ENCODE measurements around the gene FGF9. TPM values are rescaled to one million over a fixed set of nuclear protein-coding genes. Genes with fewer than 3 reads are reported as not detected.

Gene FGF9
- total RNA-seq, 1 experiment from 2014 or later, result 1.5 TPM

DNA sequence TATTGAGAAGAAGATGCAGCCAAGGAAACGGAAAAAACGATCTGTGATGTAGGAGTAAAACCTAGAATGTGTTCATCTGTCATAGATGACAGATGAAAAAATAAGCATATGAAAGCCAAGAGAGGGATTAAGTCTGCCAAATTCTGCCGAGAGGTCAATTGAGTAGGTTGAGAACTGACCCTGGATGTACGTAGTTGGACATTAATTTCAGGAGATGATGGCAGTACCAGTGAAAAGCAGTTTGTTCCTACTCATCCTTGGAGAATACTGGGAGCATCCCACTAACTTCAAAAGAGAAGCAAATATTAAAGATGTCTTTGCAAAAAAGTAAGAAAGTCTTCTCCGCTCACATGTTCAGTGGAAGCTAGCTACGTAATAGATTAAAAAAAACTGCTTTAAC is 11.8 kb upstream of the FGF9 start:
- H4K20me1 ChIP-seq (ENCODE audit: insufficient read depth), result no peaks in the 10 kb centered on the region
- RAD21 ChIA-PET (ENCODE audit: low non-redundant PET in 1 of 2, low total read pairs in 2 of 2, uncharacterized antibody in 2 of 2, unreplicated experiment in 2 of 2), result no interaction called here
- no peak overlapping the region for H3K27ac ChIP-seq (ENCODE audit: low read depth, low read length)
- CTCF ChIA-PET, result interaction anchor here (2.4 kb wide), 1 partner anchor 21 kb away, joined by 8 read pairs; no protein-coding TSS in a partner anchor
- no peaks in the 10 kb centered on the region for H3K9me2 ChIP-seq (ENCODE audit: insufficient read depth)
- POLR2A ChIA-PET, result no interaction called here
- H3K4me2 ChIP-seq (ENCODE audit: low read length), result no peak overlapping the region
- no TSS peak for BruUV-seq (replicated peaks)
- no peak overlapping the region for H3K9ac ChIP-seq (ENCODE audit: low read length)
- no peak for DNase-seq (ENCODE audit: low read depth, low spot score)
- H3K79me2 ChIP-seq (ENCODE audit: insufficient read depth, low read length), result no peaks in the 10 kb centered on the region
- H3K9me3 ChIP-seq (ENCODE audit: control insufficient read depth in 1 of 2, insufficient read depth in 1 of 2, low read depth in 1 of 2, low read length in 2 of 2), result 0 out of 4 replicates have a peak, but pooled peaks cover 0 to 4% of the 10 kb centered on the region in 2 experiments
- H2AFZ ChIP-seq (ENCODE audit: low read depth, low read length, poor library complexity, severe bottlenecking), result no peak overlapping the region
- no peaks in the 10 kb centered on the region for H3K27me3 ChIP-seq (ENCODE audit: insufficient read depth, low read length)
- no peaks in the 10 kb centered on the region for H3K36me3 ChIP-seq (ENCODE audit: control insufficient read depth in 1 of 2, insufficient read depth in 2 of 2, low read length in 2 of 2)
- no peak for ATAC-seq
- TF ChIP-seq ZNF274 (IDR thresholded peaks at IDR 0.05; ENCODE audit: low read depth, low read length) (no peak), SIN3A (IDR thresholded peaks at IDR 0.05; ENCODE audit: low read depth) (no peak), EGR1 (IDR thresholded peaks at IDR 0.05; ENCODE audit: low read depth) (no peak)
- TF ChIP-seq, protein P1, sequence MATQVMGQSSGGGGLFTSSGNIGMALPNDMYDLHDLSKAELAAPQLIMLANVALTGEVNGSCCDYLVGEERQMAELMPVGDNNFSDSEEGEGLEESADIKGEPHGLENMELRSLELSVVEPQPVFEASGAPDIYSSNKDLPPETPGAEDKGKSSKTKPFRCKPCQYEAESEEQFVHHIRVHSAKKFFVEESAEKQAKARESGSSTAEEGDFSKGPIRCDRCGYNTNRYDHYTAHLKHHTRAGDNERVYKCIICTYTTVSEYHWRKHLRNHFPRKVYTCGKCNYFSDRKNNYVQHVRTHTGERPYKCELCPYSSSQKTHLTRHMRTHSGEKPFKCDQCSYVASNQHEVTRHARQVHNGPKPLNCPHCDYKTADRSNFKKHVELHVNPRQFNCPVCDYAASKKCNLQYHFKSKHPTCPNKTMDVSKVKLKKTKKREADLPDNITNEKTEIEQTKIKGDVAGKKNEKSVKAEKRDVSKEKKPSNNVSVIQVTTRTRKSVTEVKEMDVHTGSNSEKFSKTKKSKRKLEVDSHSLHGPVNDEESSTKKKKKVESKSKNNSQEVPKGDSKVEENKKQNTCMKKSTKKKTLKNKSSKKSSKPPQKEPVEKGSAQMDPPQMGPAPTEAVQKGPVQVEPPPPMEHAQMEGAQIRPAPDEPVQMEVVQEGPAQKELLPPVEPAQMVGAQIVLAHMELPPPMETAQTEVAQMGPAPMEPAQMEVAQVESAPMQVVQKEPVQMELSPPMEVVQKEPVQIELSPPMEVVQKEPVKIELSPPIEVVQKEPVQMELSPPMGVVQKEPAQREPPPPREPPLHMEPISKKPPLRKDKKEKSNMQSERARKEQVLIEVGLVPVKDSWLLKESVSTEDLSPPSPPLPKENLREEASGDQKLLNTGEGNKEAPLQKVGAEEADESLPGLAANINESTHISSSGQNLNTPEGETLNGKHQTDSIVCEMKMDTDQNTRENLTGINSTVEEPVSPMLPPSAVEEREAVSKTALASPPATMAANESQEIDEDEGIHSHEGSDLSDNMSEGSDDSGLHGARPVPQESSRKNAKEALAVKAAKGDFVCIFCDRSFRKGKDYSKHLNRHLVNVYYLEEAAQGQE (IDR thresholded peaks at IDR 0.05; ENCODE audit: low read depth), result no peak
- TF ChIP-seq, protein P2, sequence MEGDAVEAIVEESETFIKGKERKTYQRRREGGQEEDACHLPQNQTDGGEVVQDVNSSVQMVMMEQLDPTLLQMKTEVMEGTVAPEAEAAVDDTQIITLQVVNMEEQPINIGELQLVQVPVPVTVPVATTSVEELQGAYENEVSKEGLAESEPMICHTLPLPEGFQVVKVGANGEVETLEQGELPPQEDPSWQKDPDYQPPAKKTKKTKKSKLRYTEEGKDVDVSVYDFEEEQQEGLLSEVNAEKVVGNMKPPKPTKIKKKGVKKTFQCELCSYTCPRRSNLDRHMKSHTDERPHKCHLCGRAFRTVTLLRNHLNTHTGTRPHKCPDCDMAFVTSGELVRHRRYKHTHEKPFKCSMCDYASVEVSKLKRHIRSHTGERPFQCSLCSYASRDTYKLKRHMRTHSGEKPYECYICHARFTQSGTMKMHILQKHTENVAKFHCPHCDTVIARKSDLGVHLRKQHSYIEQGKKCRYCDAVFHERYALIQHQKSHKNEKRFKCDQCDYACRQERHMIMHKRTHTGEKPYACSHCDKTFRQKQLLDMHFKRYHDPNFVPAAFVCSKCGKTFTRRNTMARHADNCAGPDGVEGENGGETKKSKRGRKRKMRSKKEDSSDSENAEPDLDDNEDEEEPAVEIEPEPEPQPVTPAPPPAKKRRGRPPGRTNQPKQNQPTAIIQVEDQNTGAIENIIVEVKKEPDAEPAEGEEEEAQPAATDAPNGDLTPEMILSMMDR (IDR thresholded peaks at IDR 0.05 in 2 of 3, conservative IDR thresholded peaks at IDR 0.05 in 1 of 3; ENCODE audit: borderline replicate concordance in 1 of 3, insufficient read depth in 1 of 3, low read depth in 2 of 3, low read length in 2 of 3), result no peak
- H3K4me1 ChIP-seq (ENCODE audit: control insufficient read depth in 1 of 2, insufficient read depth in 2 of 2, low read length in 2 of 2), result peaks cover 8 to 17% of the 10 kb centered on the region in 2 experiments; a peak in 3 of 4 replicates
- intact Hi-C loops (cut with micrococcal nuclease), result no loop called here
- no peak overlapping the region for H3K4me3 ChIP-seq (replicated peaks in 1 of 2; ENCODE audit: low read depth in 1 of 2, low read length in 2 of 2)
